Measurements from ENCODE around the gene SEC14L3.

DNA sequence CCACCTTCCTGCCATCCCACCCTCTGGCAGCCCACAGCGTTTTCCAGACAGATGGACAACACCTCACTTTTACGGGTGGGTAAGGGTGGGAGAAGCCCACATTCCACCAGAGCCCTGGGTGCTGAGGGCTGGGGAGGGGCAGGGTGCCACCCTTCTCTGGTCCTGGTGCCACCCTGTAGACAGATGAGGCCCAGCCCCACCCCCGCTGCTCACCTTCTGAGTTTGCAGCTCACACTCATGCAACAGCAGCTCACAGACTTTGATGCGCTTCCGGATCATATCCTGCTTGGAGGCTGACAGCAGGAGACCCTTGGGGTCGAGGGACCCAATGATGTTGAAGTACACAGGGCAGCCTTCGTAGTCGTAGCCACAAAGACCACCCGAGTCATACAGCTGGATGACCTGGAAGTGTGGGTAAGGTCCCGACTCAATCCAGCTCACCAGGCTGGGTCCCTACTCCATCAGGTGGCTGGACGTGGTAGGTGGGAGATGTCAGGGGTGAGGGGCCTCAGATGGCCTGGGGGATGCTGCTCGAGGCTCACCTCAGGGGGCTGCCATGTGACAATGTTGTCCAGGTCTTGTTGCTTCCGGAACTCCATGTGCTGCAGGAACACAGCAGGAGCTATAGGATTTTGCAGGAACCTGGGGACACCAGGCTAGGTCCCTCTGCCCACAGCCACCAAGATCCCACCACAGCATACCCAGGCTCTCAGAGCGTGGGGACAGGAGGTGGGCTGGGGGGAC is 23.4 kb upstream of the SEC14L3 start:
- no peak for TF ChIP-seq EZH2phosphoT487 (conservative IDR thresholded peaks at IDR 0.05; ENCODE audit: low read length)
- TF ChIP-seq, protein P1, sequence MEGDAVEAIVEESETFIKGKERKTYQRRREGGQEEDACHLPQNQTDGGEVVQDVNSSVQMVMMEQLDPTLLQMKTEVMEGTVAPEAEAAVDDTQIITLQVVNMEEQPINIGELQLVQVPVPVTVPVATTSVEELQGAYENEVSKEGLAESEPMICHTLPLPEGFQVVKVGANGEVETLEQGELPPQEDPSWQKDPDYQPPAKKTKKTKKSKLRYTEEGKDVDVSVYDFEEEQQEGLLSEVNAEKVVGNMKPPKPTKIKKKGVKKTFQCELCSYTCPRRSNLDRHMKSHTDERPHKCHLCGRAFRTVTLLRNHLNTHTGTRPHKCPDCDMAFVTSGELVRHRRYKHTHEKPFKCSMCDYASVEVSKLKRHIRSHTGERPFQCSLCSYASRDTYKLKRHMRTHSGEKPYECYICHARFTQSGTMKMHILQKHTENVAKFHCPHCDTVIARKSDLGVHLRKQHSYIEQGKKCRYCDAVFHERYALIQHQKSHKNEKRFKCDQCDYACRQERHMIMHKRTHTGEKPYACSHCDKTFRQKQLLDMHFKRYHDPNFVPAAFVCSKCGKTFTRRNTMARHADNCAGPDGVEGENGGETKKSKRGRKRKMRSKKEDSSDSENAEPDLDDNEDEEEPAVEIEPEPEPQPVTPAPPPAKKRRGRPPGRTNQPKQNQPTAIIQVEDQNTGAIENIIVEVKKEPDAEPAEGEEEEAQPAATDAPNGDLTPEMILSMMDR (IDR thresholded peaks at IDR 0.05; ENCODE audit: insufficient read depth, low read length, poor library complexity, severe bottlenecking) = no peak

Data from SU-DHL-6 (cell line).